ENCODE measurements around the gene ITGA8.

ITGA8 gene

DNA sequence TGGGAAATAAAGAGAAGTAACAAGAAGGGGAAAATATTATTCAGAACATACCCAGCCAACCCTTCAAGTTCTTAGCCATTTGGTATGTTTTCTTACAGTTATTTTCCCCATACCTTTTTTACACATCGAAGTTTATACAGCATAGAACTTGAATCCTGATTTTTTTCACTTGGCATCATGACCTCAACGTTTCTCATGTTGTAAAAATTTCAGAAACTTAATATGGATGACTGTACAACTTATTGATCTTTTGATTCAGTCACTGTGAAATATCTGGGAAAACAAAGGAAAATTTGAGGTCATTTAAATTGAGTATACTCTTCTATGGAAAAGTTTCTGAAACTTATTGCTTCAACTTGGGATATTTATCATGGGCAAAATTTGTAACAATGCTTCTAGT lies 245.1 kb downstream of the ITGA8 start:
- TF ChIP-seq, protein P1, sequence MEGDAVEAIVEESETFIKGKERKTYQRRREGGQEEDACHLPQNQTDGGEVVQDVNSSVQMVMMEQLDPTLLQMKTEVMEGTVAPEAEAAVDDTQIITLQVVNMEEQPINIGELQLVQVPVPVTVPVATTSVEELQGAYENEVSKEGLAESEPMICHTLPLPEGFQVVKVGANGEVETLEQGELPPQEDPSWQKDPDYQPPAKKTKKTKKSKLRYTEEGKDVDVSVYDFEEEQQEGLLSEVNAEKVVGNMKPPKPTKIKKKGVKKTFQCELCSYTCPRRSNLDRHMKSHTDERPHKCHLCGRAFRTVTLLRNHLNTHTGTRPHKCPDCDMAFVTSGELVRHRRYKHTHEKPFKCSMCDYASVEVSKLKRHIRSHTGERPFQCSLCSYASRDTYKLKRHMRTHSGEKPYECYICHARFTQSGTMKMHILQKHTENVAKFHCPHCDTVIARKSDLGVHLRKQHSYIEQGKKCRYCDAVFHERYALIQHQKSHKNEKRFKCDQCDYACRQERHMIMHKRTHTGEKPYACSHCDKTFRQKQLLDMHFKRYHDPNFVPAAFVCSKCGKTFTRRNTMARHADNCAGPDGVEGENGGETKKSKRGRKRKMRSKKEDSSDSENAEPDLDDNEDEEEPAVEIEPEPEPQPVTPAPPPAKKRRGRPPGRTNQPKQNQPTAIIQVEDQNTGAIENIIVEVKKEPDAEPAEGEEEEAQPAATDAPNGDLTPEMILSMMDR (IDR thresholded peaks at IDR 0.05) = no peak

DNA sequence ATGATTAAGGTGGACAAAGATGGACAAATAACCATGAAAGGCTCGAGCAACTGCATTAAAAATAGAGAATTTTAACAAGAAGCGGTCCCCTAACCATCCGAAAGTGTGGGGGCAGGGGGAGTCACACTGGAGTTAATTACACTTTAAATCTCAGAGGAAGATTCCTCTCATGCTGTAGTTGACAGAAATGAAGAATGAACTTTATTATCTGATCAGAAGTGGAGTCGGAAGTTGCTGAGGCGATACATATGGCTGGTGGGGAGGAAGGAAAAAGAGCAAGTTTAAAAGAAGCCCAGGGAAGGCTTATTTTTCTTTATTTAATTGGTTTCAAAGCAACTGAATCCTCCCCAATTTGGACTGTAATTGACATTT lies 246.3 kb downstream of the ITGA8 start:
- TF ChIP-seq, protein P1 (IDR thresholded peaks at IDR 0.05) = no peak

DNA sequence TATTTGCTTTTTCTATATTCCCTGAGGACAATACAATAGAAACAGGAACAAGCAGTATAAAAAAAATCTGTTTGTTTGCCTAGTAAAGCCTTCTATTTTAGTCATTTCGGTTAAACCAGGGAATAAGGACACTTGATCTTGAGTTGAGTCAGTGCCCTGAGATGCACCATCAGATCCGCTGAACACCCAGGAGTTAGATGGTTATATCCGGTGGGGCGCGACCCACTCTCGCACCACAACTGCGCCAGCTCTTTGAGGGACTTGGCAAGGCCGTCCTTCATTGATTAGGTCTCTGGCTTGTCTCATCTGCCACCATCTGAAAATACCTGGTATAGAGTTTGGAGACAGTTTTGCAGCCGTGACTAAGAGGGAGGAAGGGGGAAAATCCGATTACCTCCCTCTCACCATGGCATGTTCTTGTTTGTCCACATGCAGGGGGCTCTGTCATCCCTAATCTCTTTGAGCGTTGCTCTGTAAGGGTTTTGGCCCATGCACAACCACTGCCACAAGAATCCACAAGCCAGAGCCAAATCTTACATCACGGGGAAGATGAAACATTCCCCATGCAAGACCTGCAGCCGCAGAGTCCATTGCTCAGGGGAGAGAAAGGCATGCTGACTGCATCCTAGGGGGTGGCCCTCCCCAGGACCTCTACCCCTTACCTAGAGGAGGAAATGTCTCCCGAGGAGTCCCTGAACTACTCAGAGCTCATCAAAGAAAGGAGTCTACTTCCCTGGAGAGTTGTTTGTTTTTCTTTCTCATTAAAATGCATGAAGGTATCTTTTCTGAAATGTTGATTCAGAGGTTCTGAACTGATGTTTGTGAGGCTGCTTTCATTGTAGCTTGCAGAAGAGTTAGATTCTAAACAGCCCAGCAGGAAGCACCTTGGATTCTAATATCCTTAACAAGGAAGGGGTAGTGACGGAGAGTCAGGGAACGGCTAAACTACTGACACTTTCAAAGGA lies 247.0 kb downstream of the ITGA8 start:
- TF ChIP-seq, protein P1 (IDR thresholded peaks at IDR 0.05) = no peak

DNA sequence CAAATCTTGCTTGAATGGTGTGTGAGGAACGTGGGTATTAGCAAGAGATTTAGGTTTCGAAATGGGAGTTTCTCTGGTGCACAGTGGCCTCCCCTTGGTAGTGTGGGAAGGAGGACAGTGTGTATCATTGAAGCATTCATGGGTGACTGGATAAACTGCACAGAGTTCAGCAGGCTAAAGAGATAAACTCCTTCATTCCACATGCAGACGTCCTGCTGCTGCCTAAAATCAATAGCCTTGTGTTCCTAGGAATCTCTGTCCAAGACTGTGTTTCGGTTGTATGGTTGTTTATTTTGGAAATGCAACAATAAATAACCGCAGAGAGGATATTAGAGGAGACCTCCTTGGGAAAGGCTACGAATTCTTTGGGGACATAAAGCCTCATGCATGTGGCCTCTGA lies 247.7 kb downstream of the ITGA8 start:
- TF ChIP-seq, protein P1 (IDR thresholded peaks at IDR 0.05) = no peak

DNA sequence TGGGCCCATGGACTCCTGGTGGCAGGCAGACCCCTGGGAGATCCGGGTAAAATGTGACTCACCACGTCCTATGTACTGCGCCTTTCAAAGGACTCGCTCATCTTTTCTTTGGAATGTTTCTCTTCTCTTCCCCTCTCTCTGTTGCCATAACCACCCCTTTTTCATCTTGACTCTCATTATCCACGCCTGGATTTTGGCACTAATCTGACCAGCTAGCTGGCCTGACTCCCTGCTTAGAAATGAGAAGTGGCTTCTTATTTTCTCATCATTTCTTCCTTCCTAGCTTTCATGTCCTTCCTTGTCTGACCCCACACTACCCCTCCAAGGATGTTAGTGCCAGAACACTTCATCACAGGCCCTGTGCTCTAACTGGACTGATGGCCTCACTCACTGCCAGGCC lies 250.6 kb downstream of the ITGA8 start:
- TF ChIP-seq, protein P1 (IDR thresholded peaks at IDR 0.05) = no peak

DNA sequence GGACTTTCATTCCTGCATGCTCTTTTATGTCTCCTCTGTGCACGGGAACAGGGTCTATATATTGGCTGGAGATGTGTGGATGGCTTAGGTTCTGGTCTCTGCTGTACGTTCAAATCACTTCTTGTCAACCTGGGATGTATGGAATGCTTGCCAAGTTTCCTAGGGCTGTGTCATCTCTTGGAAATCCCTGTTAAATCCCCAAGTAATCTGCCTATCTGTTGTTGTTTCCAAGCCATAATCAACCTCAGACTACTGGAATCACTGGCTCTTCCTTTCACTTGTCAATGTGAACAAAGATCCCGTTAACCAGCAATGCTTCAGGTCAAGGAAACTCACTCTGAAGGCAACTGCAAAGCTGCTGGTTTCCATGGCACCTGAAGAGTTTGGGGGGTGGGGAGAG lies 255.3 kb downstream of the ITGA8 start:
- TF ChIP-seq, protein P1 (IDR thresholded peaks at IDR 0.05) = no peak
